H1 (cell line): ENCODE measurements around the gene ZNF765.

Experiments used
- CEBPB ChIP-seq: IDR thresholded peaks from 2 replicates; pipeline ENCODE4 v1.6.1; 2012; ENCODE audit warnings: low read depth, low read length
- EP300 ChIP-seq, 2 experiments: IDR thresholded peaks; 1 replicate in 1 of 2; 2 replicates in 1 of 2; pipeline ENCODE4 v1.6.1; 2011 to 2012; ENCODE audit warnings: low read depth in 2 of 2, low read length in 2 of 2, mild to moderate bottlenecking in 2 of 2, borderline replicate concordance in 1 of 2, inconsistent platforms in 1 of 2, moderate library complexity in 1 of 2
- NANOG ChIP-seq: IDR thresholded peaks from 2 replicates; pipeline ENCODE4 v1.6.1; 2011; ENCODE audit warnings: low read length, low read depth, mild to moderate bottlenecking, inconsistent platforms; ENCODE audit not compliant: insufficient read depth, poor library complexity, severe bottlenecking
- NRF1 ChIP-seq: IDR thresholded peaks from 2 replicates; pipeline ENCODE4 v1.6.1; 2011; ENCODE audit warnings: mild to moderate bottlenecking, low read depth, low read length, improper control_type of control experiment
- POLR2A ChIP-seq, 2 experiments: IDR thresholded peaks; 1 replicate in 1 of 2; 2 replicates in 1 of 2; pipeline ENCODE4 v1.6.1; 2011; ENCODE audit warnings: low read depth in 2 of 2, low read length in 2 of 2, mild to moderate bottlenecking in 2 of 2; ENCODE audit errors: control extremely low read depth in 1 of 2
- TF ChIP-seq, protein P1 (sequence below): IDR thresholded peaks from 2 replicates; pipeline ENCODE4 v1.6.1; 2012; ENCODE audit warnings: inconsistent platforms
- TF ChIP-seq, protein P2 (sequence below), 3 experiments: IDR thresholded peaks; 1 replicate in 2 of 3; 2 replicates in 1 of 3; pipeline versions ENCODE4 v1.5.1 to v1.6.1; 2011; ENCODE audit warnings: low read length in 3 of 3, mild to moderate bottlenecking in 3 of 3, inconsistent platforms in 2 of 3, low read depth in 1 of 3, moderate library complexity in 1 of 3; ENCODE audit not compliant: insufficient read depth in 1 of 3; ENCODE audit errors: control extremely low read depth in 1 of 3

DNA sequence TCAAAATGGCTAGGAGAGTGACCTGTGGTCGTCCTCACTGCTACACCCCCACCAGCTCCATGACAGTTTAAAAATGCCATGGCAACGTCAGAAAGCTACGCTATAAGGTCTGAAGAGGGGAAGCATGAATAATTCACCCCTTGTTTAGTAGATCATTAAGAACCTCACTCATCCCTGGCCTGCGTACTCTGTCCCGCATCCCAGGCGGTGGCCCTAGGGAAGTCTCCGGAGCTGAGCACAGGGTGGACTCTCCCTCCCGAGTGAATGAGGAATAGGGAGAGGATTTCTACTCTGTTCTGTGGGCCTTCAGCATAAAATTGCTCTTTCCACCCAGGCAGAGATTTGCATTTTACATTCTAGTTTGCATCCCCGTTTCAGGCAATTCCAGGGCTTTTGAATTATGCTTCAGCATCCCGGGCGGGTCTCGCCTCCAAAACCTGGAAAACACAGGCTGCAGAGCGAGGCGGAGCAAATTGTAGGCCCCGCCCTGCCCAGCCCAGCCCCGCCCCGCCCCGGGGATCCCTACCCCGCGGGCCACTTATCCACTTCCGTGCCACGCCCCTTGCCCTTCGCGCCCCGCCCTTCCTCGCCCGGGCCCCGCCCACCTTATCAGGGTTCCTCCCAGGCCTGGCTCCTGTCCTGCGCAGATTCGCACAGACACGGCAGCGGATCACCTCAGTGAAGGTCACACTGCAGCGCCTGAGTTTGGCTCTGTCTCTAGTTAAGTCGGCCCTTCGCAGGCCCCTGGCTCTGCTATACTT lies 36.9 kb upstream of the ZNF765 start:
- no peak for TF ChIP-seq NRF1
- TF ChIP-seq NANOG = no peak
- no peak for TF ChIP-seq CEBPB
- TF ChIP-seq, protein P1, sequence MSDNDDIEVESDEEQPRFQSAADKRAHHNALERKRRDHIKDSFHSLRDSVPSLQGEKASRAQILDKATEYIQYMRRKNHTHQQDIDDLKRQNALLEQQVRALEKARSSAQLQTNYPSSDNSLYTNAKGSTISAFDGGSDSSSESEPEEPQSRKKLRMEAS = no peak
- no peak for TF ChIP-seq EP300 (IDR thresholded peaks at IDR 0.05; ENCODE audit: borderline replicate concordance in 1 of 2, low read depth in 2 of 2, low read length in 2 of 2)
- TF ChIP-seq POLR2A (IDR thresholded peaks at IDR 0.05; ENCODE audit: control extremely low read depth in 1 of 2, low read depth in 2 of 2, low read length in 2 of 2) = no peak
- TF ChIP-seq, protein P2, sequence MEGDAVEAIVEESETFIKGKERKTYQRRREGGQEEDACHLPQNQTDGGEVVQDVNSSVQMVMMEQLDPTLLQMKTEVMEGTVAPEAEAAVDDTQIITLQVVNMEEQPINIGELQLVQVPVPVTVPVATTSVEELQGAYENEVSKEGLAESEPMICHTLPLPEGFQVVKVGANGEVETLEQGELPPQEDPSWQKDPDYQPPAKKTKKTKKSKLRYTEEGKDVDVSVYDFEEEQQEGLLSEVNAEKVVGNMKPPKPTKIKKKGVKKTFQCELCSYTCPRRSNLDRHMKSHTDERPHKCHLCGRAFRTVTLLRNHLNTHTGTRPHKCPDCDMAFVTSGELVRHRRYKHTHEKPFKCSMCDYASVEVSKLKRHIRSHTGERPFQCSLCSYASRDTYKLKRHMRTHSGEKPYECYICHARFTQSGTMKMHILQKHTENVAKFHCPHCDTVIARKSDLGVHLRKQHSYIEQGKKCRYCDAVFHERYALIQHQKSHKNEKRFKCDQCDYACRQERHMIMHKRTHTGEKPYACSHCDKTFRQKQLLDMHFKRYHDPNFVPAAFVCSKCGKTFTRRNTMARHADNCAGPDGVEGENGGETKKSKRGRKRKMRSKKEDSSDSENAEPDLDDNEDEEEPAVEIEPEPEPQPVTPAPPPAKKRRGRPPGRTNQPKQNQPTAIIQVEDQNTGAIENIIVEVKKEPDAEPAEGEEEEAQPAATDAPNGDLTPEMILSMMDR (IDR thresholded peaks at IDR 0.05; ENCODE audit: control extremely low read depth in 1 of 3, insufficient read depth in 1 of 3, low read depth in 1 of 3, low read length in 3 of 3) = no peak
